ENCODE data around the gene UBE2O.
"Not testable (repeated sequence)": the region's sequence is repeated elsewhere in the genome, so short reads cannot be mapped to it uniquely, and the experiment has no call there.

UBE2O gene

DNA sequence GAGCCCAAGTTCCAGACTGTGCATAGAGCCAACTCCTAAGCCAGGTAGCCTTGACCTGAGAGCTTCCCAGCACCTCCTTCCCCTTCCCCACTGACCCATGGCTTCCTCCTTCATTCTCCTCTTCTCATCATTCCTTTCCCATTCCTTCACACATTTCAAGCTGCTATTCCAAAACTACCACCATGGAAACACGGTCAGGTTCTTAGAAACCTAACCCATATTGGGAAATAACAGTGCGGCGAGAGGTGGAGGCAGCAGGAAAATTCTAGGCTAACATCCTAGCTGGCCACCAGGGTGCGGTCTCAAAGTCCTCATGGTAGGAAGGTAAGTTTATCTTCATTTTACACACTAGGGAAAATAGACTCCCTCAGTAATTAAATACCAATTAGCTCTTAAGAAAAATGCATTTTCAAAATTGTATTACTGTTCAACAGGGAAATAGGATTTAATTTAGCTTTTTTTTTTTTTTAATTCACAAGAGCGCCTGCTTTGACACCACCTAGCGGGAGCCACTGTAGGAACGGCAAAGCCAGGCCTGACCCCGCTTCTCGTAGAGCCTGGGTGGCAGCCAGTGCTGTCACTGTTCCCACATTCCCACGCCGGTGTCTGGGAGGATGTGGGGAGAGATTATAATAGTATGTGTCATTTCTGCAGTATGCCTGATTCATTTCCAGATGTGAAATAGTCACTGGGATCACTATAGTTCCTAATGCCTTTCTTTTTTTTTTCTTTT lies 82.5 kb downstream of the UBE2O start:
- no peak for DNase-seq (ENCODE audit: low spot score)

- DNase-seq (ENCODE audit: low spot score) = no peak
Measured at GRCh38 chr17:76369804-76370203, 83.1 kb downstream of the UBE2O start.

DNA sequence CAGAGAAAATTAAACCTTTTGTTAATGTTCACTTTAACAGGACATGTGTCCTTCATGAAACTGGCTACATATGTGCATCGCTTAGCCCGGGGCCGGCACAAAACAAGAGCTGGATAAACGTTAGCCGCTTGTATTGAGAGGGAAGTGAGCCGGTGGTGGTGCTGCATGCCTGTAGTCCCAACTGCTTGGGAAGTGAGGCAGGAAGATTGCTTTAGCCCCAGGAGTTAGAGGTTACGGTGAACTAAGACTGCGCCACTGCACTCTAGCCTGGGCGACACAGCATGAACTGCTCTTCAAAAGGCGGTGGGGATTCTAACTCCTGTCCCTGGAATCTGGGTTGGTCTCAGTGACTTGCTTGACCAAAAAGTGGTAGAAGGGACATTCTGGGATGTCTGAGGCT lies 83.6 kb downstream of the UBE2O start:
- no peak for DNase-seq (ENCODE audit: low spot score)

DNA sequence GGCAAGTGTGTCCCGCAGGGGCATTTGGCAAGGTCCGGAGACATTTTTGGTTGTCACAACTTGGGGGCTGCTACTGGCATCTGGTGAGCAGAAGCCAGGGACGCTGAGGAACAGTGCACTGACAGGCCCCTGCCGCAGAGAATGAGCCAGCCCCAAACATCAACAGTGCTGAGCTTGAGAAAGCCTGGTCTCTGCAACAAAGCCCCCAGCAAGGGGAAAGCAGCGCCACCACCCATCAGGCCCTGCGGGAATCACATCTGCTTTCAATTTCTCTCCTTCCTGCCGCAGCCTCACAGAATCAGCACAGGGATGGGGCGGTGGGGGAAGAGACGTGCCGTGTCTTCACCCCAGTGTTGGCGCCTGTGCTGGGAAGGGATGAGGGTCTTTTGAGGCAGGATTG lies 84.4 kb downstream of the UBE2O start:
- no peak for DNase-seq (ENCODE audit: low spot score)

DNA sequence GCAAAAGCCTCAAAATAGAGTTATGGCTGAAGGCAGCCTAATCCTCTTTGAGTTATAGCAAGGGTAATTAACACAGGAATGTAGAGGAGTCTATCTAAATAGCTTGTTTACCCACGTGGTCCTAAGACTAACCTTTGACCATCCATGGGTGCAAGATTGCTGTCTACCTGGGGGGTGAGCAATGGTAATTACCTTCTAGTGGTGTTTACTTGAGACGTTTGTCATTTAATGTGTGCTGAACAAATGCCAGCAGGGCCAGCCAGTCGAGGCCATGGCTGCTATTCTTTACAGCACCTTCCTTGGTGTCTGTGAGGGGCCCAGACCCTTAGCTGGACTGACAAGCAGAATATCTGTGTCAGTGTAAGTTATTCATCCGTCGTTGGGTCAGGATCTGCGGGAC lies 85.3 kb downstream of the UBE2O start:
- no peak for DNase-seq (ENCODE audit: low spot score)

DNA sequence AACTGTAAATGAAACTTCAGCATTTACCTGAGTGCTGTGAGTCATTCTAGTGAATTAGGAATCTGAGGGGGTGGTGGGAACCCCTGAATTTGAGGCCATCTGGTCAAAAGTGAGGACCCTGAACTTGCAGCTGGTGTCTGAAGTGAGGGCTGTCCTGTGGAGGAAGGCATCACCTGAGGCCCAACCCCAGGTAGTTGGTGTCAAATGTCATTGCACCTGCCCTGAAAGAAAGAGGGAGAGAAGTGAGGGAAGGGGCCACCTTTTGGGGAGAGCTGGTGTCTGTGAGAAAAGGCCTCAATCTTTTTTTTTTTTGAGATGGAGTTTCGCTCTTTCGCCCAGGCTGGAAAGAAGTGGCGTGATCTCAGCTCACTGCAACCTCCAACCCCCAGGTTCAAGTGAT lies 86.7 kb downstream of the UBE2O start:
- DNase-seq (ENCODE audit: low spot score) = no peak

DNA sequence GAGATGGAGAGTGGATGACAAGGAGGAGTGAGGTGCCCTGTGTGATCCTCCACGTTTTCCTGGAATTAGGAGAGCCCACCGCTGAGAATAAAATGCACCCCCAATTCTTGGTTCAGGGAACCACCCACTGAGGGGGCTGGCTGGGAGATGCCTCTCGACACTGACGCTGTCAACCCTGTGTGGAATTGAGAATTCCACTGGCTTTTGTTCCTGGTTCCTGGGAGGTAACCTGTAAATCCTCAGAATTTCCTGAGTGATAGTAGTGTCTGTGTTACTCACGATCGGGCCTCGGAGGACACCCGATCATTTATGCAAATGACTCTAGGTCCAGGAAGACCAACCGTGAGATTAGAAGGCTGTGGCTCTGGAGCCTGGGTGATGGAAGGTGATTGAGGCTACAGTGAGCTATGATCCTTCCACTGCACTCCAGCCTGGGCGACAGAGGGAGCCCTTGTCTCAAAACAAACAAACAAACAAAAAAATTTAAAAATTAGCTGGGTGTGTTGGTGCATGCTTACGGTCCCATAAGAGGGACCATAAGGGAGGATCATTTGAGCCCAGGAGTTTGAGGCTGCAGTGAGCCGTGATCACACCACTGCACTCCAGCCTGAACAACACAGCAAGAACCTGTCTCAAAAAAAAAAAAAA lies 87.6 kb downstream of the UBE2O start:
- no peak for DNase-seq (ENCODE audit: low spot score)

DNA sequence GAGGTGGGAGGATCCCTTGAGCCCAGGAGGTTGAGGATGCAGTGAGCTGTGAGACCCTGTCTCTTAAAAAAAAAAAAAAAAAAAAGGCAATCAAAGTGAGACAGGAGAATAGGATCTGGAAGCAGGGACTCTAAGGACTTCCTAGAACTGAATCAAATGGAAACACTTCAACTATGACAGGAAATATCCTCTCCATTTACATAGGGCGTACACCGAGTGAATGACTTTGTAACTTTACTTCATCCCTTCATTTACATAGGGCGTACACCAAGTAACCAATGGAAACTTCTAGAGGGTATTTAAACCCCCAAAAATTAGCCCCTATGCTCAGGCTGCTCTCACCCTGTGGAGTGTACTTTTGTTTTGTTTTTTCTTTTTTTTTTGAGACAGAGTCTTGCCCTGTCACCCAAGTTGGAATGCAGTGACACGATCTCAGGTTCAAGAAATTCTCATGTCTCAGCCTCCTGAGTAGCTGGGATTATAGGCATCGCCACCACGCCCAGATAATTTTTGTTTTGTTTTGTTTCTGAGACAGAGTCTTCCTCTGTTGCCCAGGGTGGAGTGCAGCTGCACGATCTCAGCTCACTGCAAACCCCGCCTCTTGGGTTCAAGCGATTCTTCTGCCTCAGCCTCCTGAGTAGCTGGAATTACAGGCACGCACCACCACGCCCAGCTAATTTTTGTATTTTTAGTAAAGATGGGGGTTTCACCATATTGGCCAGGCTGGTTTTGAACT lies 89.7 kb downstream of the UBE2O start:
- DNase-seq (ENCODE audit: low spot score) = no peak

DNA sequence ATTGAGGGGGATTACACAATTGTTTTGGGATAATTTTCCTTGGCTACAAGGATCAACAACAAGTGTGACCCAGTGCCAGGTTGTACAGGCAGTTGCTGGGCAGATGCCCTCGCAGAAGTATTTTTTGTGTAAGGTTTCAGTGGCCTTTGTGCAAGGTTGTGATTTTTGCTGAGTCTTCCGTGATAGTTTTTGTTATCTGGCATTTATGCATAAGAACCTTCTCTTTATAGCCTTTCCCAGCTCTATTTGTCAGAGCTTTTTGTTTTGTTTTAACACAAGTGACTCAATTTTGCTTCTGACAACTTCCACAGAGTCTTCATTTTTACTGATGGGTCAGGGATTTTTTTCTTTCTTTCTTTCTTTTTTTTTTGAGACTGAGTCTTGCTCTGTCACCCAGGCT lies 92.5 kb downstream of the UBE2O start:
- DNase-seq (ENCODE audit: low spot score) = no peak

DNA sequence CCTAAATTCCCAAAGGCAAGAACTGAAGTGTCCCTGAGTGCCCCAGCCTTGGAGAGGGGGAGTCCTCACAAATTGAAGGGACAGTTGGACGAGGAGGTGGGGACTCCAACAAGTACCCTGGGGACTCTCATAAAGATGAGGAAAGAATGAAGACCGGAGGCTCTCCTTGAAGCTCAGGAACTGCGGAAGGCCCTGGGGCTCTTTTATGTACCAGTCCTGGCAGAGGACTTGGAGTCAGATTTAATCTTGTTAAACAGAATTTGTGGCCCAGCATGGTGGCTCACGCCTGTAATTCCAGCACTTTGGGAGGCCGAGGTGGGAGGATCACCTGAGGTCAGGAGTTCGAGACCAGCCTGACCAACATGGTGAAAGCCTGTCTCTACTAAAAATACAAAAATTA lies 93.2 kb downstream of the UBE2O start:
- not testable (repeated sequence) for DNase-seq (ENCODE audit: low spot score)

DNA sequence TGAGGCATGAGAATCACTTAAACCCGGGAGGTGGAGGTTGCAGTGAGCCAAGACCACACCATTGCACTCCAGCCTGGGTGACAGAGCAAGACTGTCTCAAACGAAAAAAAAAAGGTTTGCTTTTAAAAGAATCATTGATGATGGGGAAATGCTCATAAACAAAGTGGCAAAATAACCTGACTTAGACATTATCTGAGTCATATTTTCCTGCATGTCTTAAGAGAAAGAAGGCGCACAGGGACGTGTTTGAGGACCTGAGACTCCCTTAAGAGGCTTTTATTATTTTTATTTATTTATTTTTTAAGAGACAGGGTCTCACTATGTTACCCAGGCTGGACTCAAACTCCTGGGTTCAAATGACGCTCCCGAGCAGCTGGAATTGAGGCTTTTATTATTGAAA lies 93.6 kb downstream of the UBE2O start:
- DNase-seq (ENCODE audit: low spot score) = no peak

- no peak for DNase-seq (ENCODE audit: low spot score)
Measured at GRCh38 chr17:76357597-76358158, 95.3 kb downstream of the UBE2O start.

DNA sequence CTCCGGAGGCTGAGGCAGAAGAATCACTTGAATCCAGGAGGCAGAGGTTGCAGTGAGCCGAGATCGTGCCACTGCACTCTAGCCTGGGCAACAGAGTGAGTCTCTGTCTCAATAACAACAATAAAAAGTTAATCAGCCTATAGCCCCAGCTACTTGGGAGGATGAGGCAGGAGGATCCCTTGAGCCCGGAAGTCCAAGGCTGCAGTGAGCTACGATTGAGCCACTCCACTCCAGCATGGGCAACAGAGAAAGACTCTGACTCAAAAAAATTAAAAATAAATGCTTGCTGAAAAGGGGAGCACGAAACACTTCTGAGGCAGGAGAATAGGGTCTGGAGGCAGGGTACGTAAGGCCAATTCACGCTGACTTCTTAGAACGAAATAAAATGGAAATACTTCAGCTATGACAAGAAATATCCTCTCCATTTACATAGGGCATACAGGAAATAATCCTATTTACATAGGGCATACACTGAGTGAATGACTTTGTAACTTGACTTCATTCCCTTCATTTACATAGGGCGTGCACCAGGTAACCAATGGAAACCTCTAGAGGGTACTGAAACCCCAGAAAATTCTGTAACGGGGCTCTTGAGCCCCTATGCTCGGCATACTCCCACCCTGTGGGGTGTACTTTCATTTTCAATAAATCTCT lies 96.0 kb downstream of the UBE2O start:
- no peak for DNase-seq (ENCODE audit: low spot score)

GRCh38 chr17:76354747-76355310 lies 98.1 kb downstream of the UBE2O start:
- no peak for DNase-seq (ENCODE audit: low spot score)

DNA sequence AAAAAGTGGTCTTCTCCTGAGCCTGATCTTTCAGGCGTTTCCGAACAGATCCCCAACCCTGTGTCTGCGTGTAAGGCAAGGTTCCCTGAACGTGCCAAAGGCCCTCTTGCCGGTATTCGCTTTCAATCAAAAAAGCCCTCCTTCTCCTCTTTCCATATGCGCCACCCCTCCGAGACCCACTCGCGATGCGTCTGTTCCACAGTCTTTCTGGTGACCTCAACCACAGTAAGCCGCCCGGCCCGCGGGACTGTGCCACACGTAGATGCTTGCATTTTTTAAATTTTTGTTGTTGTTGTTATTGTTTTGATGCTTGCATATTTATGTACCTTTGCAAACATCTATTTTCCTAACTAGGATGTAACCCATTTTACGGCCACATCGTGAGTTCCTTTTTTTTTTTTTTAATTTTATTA lies 98.6 kb downstream of the UBE2O start:
- DNase-seq (ENCODE audit: low spot score) = no peak

GRCh38 chr17:76353599-76354316 lies 99.2 kb downstream of the UBE2O start, which contains the start of gene PRPSAP1:
PRPSAP1 (minus strand) TSS chr17:76353916; CDS start chr17:76353703, 213 bp downstream.
- peak; percentile 92 for DNase-seq (ENCODE audit: low spot score)

DNA sequence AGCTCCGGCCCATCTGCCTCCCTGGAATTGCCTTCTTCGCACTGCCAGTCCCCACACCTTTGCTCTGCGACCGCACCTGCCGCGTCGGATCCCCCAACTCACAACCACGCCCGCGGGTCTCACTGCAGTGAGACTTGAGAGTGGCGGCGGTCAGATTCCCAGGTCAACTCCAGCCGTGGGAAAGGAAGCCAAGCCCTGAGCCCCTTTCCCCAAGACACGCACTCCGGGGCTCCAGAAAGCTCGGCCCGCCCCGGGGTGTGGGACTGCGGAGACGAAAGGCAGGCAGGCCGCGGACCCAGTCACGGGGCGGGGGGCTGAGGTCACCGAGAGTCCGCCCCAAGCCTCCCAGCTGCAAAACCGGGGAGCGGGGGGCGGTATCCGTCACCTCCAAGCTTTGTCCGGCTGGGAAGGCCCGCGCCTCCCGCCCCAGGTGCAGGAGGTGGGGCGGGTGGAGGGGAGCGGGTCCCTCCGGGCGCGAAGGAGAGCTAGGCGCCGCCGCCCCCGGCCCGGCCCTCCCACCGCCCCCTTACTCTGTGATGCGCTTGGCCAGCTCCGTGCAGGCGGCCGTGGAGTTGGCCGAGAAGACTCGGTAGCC lies 99.9 kb downstream of the UBE2O start:
- peak; percentile 16 for DNase-seq (ENCODE audit: low spot score)

GRCh38 chr17:76351526-76352071 lies 101.4 kb downstream of the UBE2O start:
- DNase-seq (ENCODE audit: low spot score) = no peak

GRCh38 chr17:76350463-76350862 lies 102.5 kb downstream of the UBE2O start:
- no peak for DNase-seq (ENCODE audit: low spot score)

GRCh38 chr17:76346936-76347335 lies 106.0 kb downstream of the UBE2O start:
- DNase-seq (ENCODE audit: low spot score) = not testable (repeated sequence)
